Activated CD8-positive, alpha-beta memory T cell treated with anti-CD3 and anti-CD28 coated beads, Interleukin-2, amount 50 U/mL, for 1 hour (primary cell): Measurements from ENCODE around the gene RHBDD3.

Experiments used
- DNase-seq: peaks from one replicate; pipeline ENCODE4 v3.0.0-alpha.2; 2020; ENCODE audit errors: extremely low read depth

Gene RHBDD3

DNA sequence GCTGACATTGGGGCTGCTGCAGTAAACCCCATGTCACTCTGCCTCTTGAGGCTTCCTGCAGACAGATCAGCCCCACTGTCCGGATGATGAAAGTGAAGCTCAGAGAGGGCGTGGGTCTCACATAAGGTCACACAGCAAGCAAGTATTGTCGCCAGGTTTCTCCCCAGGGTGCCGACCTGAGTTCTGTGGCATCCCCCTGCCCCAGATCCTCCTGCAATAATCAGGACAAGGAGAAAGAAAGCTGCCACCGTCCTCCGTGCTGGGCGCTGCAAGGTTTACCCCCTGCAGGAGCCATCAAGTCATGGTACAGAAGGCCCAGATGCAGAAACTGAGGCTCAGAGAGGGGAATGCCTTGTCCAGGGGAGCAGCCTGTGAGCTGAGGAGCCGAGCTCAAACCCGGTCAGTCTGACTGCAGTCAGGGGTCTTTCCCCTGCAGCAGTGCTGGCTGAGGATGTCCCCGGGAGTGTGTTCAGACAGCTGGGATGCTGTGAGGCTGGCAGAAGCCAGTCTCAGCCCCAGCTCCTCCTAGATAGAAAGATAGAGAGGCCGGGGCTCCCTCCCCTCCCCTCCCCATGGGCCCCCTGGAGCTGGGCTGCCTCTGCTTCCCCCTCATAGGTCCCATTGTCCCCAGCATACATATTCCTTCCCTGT lies 48.9 kb downstream of the RHBDD3 start:
- no peak for DNase-seq

DNA sequence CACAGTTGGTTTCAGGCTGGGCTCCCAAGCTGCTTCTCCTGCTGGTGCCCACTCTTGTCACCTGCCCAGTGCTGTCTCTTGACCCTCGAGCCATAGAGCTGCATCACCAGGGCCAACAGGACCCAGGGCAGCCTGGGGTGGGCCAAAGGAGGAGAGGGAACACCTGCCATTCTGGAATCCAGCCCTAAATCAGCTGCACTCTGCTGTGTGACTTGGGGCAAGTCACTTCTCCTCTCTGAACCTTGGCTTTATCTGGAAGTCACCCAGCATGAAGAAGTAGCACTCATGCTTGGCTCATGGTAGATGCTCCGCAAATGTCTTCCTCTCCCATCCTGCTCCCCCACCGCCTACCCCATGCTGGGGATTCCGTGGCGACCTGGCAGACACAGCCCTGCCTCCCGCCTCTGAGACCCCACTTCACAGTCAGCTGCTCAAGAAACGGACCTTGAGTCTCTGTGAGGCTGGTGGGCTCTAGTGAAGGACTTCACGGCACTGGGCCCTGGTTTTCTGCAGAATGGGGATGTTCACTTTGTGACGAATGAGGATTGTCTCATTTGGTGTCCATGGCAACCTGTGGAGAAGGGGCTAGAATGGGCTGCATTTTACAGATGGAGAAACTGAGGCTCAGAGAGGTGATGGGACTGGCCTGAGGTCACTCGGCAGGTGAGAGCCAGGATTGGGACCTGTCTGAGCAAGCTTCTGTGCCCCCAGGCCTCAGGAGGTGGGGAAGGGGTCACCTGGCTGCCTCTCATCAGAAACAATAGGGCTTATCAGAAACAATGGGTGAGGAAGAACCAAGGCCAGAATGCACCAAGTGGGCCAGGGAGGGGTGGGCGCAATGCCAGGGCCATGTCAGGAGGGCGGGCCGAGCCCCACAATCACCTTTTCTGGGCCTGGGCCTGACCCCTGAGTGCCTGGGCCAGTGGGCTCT lies 49.7 kb downstream of the RHBDD3 start:
- DNase-seq: no peak

DNA sequence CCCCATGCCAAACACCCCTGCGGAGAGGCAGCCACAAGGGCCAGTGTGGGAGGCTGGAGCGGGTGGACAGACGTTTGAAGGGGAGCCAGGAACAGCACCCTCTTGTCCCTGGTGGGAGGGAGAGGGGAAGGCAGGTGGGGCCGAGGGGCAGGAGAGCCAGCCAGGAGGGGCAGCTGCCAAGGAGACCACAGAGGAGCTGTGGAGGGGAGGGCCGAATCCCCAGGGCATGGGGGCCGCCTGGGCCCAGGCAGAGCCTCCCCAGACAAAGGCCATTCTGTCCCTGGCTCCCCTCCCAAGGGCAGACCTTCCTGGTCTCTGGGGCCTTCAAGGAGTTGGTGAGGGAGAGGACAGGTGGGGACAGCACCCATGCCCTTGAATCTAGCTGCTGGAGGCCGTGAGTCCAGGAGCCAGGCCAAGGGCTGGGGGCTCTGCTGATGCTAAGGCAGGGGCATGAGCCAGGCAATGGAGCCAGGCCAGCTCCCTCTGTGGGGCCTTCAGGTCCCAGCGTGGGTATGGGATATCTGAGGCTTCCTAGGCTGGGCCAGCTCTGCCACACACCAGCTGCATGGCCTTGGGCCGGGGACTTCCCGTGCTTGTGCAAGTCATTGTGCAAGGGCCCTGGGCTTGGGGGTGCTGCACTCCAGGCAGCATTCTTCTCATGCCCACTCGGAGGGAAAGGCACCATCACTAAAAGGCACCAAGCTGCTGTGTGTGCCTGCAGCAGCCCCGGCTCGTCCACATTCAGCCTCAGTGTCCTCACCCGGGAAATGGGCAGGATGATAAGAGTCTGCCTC lies 50.7 kb downstream of the RHBDD3 start:
- no peak for DNase-seq

DNA sequence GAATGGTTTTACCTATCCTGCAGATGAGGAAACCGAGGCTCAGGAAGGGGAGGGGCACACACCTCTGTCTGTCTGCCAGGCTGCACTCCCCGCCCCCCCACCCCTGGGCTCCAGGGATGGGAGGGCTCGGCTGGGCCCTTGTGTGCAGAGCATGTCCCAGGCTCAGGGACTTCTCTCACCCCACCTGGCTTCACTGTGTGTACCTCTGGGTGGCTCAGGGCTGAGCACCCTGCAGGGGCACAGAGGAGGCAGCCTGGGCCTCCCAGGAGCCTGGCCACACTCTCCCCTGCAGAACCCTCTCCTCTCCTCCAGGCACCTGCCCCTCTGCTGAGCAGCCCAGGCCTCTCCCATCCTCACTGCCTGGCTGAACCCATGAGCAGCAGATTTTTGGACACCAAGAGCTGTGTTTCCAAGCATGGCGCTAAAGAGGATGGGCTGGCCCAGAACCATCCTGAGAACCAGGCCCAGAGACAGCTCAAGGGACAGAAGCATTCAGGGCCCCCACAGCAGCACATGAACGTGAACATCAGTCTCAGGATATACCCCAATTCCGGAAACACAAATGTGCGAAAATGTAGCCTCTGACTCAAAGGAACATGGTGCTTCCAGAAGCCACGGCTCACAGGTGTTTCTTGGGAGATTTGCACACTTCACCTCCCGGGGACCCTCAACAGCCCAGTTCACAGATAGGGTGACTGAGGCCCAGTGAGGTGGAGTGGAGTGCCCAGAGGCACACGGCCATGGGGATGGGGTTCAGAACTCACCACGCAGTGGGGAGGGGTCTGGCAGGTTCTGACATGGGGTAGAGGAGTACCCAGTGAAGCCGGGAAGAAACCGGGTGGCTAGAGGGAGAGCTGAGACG lies 51.5 kb downstream of the RHBDD3 start:
- no peak for DNase-seq

DNA sequence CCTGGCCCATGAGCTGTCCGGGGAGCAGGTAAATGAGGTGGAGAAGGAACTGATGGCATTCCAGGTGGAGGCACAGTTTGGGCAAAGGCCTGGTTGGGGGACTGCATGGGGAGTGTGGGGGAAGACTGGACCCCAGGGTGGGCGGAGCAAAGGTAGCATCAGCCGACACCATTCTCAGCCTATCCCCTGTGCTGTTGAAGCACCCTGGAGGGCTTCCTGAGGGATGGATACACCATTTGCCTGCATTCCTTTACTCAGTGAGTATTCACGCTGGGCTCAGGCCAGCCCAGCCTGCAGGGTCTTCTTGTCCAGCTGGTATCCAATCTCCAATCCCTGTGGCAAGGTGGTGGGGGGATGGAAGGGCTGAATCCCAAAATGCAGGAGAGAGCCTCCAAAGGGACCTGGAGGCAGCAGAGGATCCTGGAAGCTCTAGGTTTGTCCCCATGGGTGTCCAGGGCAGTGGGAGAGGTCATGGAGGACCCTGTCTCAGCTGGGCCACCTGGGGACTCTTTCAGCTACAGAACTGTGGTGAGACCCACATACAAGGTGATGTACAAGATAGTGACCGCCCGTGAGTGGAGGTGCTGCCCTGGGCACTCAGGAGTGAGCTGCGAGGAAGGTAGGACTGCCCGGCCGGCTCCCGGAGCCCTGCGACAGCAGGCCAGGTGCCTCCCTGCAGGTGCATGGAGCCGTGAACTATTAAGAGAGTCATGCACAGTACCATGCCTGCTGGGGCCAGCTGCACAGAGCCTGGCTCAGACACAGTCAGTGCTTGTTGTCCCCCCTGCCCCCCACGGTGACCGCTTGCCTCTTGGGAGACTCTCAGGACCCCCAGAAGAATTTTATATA lies 52.5 kb downstream of the RHBDD3 start:
- DNase-seq: no peak

DNA sequence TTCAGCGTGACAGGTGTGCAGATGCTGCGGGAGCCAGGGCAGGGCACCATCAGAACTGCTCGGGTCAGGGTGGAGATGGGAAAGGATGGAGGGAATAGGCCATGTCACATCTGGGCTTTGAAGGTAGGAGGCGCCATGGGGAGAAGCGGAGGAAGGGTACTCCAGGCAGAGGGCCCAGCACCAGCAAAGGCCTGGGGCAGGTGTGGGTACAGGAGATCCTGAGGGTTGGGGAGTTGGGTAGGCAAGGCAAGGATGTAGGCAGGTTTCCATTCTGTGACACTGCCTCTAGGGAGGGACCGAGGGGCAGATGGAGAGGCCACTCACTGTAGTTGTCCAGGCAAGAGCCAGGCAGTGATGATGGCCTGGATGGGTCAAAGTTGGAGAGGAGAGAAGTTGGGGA lies 53.5 kb downstream of the RHBDD3 start:
- no peak for DNase-seq

DNA sequence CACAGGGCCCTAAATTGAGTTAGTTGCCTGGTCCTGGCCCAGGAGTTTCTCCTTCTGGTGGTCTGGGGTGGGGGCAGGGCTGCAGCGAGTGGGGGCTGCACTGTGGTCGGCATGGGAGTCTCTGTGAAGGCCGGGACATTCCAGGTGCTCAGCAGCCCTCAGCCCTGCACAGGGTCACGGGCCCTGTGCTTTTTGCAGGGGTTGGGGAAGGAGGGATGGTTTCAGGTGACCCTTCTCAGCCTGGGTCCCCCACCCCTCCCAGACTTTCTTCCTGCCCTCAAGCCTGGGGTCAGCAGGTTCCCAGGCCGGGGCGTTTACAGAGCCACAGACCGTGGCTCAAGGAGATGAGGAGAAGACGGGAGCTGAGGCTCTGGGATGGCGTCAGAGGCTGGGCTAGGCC lies 54.3 kb downstream of the RHBDD3 start:
- DNase-seq: no peak

DNA sequence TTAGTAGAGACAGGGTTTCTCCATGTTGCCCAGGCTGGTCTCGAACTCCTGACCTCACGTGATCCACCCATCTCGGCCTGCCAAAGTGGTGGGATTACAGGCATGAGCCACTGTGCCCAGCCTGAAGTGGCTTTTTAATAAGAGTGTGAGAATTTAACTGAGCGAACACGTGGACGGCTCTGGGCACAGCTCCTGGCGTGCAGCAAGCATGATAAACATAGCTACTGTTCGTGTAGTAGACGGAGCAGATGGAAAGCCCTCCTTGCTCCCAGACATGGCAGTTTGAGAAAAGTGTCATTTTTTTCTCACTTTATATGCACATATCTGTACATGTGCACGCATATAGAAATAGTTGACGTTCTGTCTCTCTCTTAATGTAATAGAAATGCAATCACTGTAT lies 55.0 kb downstream of the RHBDD3 start:
- no peak for DNase-seq

DNA sequence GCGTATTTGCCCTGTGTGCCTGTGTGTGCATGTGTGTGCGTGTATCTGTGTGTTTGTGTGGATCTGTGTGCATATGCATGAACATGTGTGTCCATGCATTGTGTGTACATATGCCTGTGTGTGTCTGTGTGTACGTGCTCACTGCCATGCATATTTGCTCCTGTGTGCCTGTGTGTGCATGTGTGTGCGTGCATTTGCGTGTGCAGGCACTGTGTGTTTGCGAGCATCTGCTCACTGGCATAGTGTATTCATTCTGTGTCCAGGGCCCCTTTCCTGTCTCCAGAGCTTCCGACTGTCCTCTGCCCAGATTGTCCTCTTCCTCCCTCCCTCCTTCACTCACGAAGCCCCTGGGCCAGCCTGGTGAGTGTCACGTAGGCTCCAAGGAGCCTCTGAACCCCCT lies 56.3 kb downstream of the RHBDD3 start:
- no peak for DNase-seq

DNA sequence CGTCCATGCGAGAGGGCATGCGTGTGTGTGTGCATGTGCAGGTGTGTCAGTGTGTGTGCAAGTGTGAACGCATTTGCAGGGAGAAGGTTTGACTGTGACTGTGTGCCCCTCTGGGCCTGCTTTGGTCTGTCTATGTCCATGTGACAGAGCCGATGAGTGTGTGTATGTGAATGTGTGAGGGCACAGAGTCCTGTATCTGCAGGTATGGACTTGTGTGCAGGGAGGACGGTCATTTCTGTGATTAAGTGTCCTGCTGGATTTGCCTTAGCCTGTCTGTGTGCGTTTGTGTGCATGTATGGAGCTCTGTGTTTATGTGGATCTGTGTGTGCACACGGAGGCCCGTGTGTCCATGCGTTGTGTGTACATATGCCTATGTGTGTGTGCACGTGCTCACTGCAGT lies 56.7 kb downstream of the RHBDD3 start:
- DNase-seq: no peak
